Smooth muscle cell (in vitro differentiated cells): ENCODE measurements around the gene UBE2F. TPM values are rescaled to one million over a fixed set of nuclear protein-coding genes. Genes with fewer than 3 reads are reported as not detected.

Experiments
- DNase-seq: peaks from one replicate; lab custom pipeline; 2025; ENCODE audit not compliant: unreplicated experiment; lab: John Stamatoyannopoulos, UW
- H2AFZ ChIP-seq: fragments of 200-600 bp; sonication (generic); 2 replicates; pipeline ENCODE4 v1.6.0; 2016; ENCODE audit warnings: antibody characterized with exemption, low read depth, mild to moderate bottlenecking
- H3F3A ChIP-seq: fragments of 200-600 bp; sonication (generic); 2 replicates; pipeline ENCODE4 v1.6.0; 2017; ENCODE audit warnings: antibody characterized with exemption, low read depth
- H3K27ac ChIP-seq: fragments of 200-600 bp; sonication (generic); 2 replicates; pipeline ENCODE4 v1.5.1; 2016; ENCODE audit warnings: low read depth, mild to moderate bottlenecking
- H3K27me3 ChIP-seq: fragments of 200-600 bp; sonication (generic); 2 replicates; pipeline ENCODE4 v1.6.1; 2016; ENCODE audit warnings: low read depth, mild to moderate bottlenecking
- H3K36me3 ChIP-seq: fragments of 200-600 bp; sonication (generic); 2 replicates; pipeline ENCODE4 v1.5.1; 2016; ENCODE audit warnings: low read depth
- H3K4me1 ChIP-seq: fragments of 200-600 bp; sonication (generic); 2 replicates; pipeline ENCODE4 v1.5.1; 2016; ENCODE audit warnings: low read depth
- H3K4me2 ChIP-seq: fragments of 200-600 bp; sonication (generic); 2 replicates; pipeline ENCODE4 v1.6.0; 2016; ENCODE audit warnings: mild to moderate bottlenecking
- H3K4me3 ChIP-seq: fragments of 200-600 bp; sonication (generic); 2 replicates; pipeline ENCODE4 v1.5.1; 2016; ENCODE audit warnings: mild to moderate bottlenecking
- H3K79me2 ChIP-seq: fragments of 200-600 bp; sonication (generic); 2 replicates; pipeline ENCODE4 v1.6.0; 2016; ENCODE audit warnings: low read depth, mild to moderate bottlenecking
- H3K9ac ChIP-seq: fragments of 200-600 bp; sonication (generic); 2 replicates; pipeline ENCODE4 v1.6.0; 2016; ENCODE audit warnings: low read depth
- H3K9me3 ChIP-seq: fragments of 200-600 bp; sonication (generic); replicated peaks from 2 replicates; pipeline ENCODE4 v1.5.1; 2016; ENCODE audit warnings: low read depth
- H4K20me1 ChIP-seq: fragments of 200-600 bp; sonication (generic); 2 replicates; pipeline ENCODE4 v1.6.0; 2016; ENCODE audit warnings: low read depth
- WGBS: methylation state at CpG from one replicate; pipeline ENCODE4 v1.1.7; 2016; ENCODE audit warnings: low lambda C conversion rate; 5-methylcytosine and 5-hydroxymethylcytosine counted together
- polyA plus RNA-seq: library from polyadenylated mRNA; unstranded; fragments of >200 nt; fragmentation: Nextera tagmentation; extraction: Ambion mirVana; gene quantifications from 2 replicates; pipeline ENCODE4 v1.2.1, GENCODE V29; 2016
- total RNA-seq: library from RNA; depleted of rRNA; stranded (reverse); fragments of >200 nt; gene quantifications from 2 replicates; pipeline ENCODE4 v1.2.3, GENCODE V29; 2014
- TF ChIP-seq, protein P1 (sequence below): fragments of 200-600 bp; sonication (generic); IDR thresholded peaks from 2 replicates; pipeline ENCODE4 v1.5.1; 2017; ENCODE audit warnings: borderline replicate concordance, mild to moderate bottlenecking, antibody characterized with exemption; ENCODE audit not compliant: insufficient read depth, poor library complexity, severe bottlenecking

UBE2F gene
- total and polyA plus RNA-seq, 2 experiments from 2014 or later, result 52.5 to 94.8 TPM

DNA sequence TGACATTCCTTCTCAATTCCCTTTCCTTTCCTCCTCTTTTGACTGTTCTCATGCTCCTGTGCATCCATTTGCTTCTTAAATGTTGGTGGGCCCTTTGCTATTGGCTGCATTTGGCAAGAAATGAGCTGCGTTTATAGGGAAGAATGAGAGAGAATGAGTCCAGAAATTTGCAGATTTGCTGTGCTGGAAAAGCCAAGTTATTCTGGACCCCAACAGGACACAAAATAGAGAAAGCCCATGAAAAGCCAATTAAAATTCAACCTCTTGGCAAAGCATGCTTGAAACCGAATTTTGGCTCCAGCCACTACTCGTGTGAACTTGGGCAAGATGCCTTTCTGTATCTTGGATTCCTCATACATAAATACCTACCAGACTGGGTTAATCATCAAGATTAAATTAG lies 92.7 kb downstream of the UBE2F start:
- 93% methylated on average over 3 of the region's 3 CpGs for WGBS
- H3F3A ChIP-seq, result peaks cover 14% of the 10 kb centered on the region
- no peaks in the 10 kb centered on the region for H3K9me3 ChIP-seq
- no peak overlapping the region for H2AFZ ChIP-seq
- TF ChIP-seq, protein P1, sequence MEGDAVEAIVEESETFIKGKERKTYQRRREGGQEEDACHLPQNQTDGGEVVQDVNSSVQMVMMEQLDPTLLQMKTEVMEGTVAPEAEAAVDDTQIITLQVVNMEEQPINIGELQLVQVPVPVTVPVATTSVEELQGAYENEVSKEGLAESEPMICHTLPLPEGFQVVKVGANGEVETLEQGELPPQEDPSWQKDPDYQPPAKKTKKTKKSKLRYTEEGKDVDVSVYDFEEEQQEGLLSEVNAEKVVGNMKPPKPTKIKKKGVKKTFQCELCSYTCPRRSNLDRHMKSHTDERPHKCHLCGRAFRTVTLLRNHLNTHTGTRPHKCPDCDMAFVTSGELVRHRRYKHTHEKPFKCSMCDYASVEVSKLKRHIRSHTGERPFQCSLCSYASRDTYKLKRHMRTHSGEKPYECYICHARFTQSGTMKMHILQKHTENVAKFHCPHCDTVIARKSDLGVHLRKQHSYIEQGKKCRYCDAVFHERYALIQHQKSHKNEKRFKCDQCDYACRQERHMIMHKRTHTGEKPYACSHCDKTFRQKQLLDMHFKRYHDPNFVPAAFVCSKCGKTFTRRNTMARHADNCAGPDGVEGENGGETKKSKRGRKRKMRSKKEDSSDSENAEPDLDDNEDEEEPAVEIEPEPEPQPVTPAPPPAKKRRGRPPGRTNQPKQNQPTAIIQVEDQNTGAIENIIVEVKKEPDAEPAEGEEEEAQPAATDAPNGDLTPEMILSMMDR, result no peak
- H3K27ac ChIP-seq, result no peak overlapping the region
- H3K9ac ChIP-seq, result no peak overlapping the region
- H3K79me2 ChIP-seq, result no peaks in the 10 kb centered on the region
- no peaks in the 10 kb centered on the region for H3K36me3 ChIP-seq
- peak overlapping the region; percentile 84 for H3K4me3 ChIP-seq
- peaks cover 11% of the 10 kb centered on the region for H3K4me1 ChIP-seq
- DNase-seq, result no peak
- no peaks in the 10 kb centered on the region for H3K27me3 ChIP-seq
- H3K4me2 ChIP-seq, result peak overlapping the region; percentile 98
- no peaks in the 10 kb centered on the region for H4K20me1 ChIP-seq

DNA sequence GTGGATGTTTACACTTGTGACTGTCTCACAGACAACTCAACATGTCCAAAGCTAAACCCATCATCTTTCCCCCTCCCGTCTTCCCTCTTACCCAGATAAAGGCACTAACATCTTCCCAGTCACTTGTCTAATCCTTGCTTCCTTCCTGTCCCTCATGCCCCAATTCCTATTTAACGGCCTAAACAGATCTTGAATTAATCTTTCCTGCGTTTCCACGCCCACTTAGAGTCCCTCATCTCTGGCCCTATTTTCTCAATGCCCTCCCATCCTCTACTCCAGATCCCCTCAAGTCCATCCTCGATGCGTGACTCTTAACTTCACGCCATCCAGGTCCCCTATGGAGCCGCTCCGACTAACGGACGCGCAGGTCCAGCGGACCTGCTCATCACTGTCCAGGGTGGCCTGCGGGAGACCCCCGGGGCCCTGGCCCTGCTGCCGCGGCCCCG lies 93.3 kb downstream of the UBE2F start:
- H2AFZ ChIP-seq, result peak overlapping the region; percentile 90
- peaks cover 14% of the 10 kb centered on the region for H3F3A ChIP-seq
- peak overlapping the region; percentile 88 for H3K9ac ChIP-seq
- H3K79me2 ChIP-seq, result no peaks in the 10 kb centered on the region
- H3K4me1 ChIP-seq, result peaks cover 11% of the 10 kb centered on the region
- no peaks in the 10 kb centered on the region for H3K27me3 ChIP-seq
- peak overlapping the region; percentile 90 for H3K27ac ChIP-seq
- peak overlapping the region; percentile 84 for H3K4me3 ChIP-seq
- TF ChIP-seq, protein P1, result no peak
- DNase-seq, result no peak
- 0% methylated on average over 18 of the region's 18 CpGs for WGBS
- H3K9me3 ChIP-seq, result no peaks in the 10 kb centered on the region
- no peaks in the 10 kb centered on the region for H3K36me3 ChIP-seq
- no peaks in the 10 kb centered on the region for H4K20me1 ChIP-seq
- peak overlapping the region; percentile 98 for H3K4me2 ChIP-seq

- Histone ChIP-seq H3K4me2 (peak within 1 kb of the TSS; percentile 98), H3K4me3 (peak within 1 kb of the TSS; percentile 84), H3K9me3 (no peaks in the 10 kb centered on the region), H3K36me3 (no peaks in the 10 kb centered on the region), H3K4me1 (peaks cover 11% of the 10 kb centered on the region), H3K9ac (peak within 1 kb of the TSS; percentile 88), H3F3A (peaks cover 14% of the 10 kb centered on the region), H3K27ac (peak within 1 kb of the TSS; percentile 90), H2AFZ (peak within 1 kb of the TSS; percentile 90), H4K20me1 (no peaks in the 10 kb centered on the region), H3K79me2 (no peaks in the 10 kb centered on the region), H3K27me3 (no peaks in the 10 kb centered on the region)
- TF ChIP-seq, protein P1, result no peak
- under 1% methylated on average over 88 of the region's 98 CpGs for WGBS
- DNase-seq, result peak; percentile 94
These were observed 93.9 kb downstream of the UBE2F start, which contains the start of gene SCLY for GRCh38 chr2:238060542-238061314. TSS of gene SCLY (plus strand) at chr2:238061001. CDS start at chr2:238061055, 54 bp downstream.
